DMS53 treated with DMSO at 0.1 percent for 48 hours (cell line): ENCODE data around the gene DLX4.

Experiments used
- DNase-seq: peaks from one replicate; lab custom pipeline; 2025; ENCODE audit not compliant: unreplicated experiment; lab: John Stamatoyannopoulos, UW

DLX4 gene

GRCh38 chr17:49969134-49969759 lies at the start of gene DLX4:
DLX4 (plus strand) TSS chr17:49969190; CDS start chr17:49969469, 279 bp downstream.
- DNase-seq, result no peak

GRCh38 chr17:49920030-49920769 lies 48.8 kb upstream of the DLX4 start:
- no peak for DNase-seq

- no peak for DNase-seq
Measured at GRCh38 chr17:49922095-49922494, 46.9 kb upstream of the DLX4 start.

GRCh38 chr17:49924116-49924515 lies 44.9 kb upstream of the DLX4 start:
- no peak for DNase-seq

- no peak for DNase-seq
Measured at GRCh38 chr17:49924589-49924988, 44.4 kb upstream of the DLX4 start.

- DNase-seq, result no peak
Measured at GRCh38 chr17:49925921-49926320, 43.1 kb upstream of the DLX4 start.

GRCh38 chr17:49926886-49927285 lies 42.1 kb upstream of the DLX4 start:
- DNase-seq, result no peak

- no peak for DNase-seq
Measured at GRCh38 chr17:49928126-49928800, 40.7 kb upstream of the DLX4 start.

GRCh38 chr17:49928837-49929475 lies 40.0 kb upstream of the DLX4 start:
- DNase-seq, result no peak

- no peak for DNase-seq
Measured at GRCh38 chr17:49930880-49931279, 38.1 kb upstream of the DLX4 start.

GRCh38 chr17:49931416-49932137 lies 37.4 kb upstream of the DLX4 start:
- DNase-seq, result no peak

- no peak for DNase-seq
Measured at GRCh38 chr17:49932138-49932723, 36.8 kb upstream of the DLX4 start.

GRCh38 chr17:49932901-49933300 lies 36.1 kb upstream of the DLX4 start:
- no peak for DNase-seq

- no peak for DNase-seq
Measured at GRCh38 chr17:49935526-49936210, 33.3 kb upstream of the DLX4 start.

- DNase-seq, result no peak
Measured at GRCh38 chr17:49936386-49936785, 32.6 kb upstream of the DLX4 start.

GRCh38 chr17:49939318-49939717 lies 29.7 kb upstream of the DLX4 start:
- no peak for DNase-seq

GRCh38 chr17:49941427-49941826 lies 27.6 kb upstream of the DLX4 start:
- DNase-seq, result no peak

GRCh38 chr17:49942947-49943346 lies 26.0 kb upstream of the DLX4 start:
- no peak for DNase-seq

- no peak for DNase-seq
Measured at GRCh38 chr17:49944273-49944870, 24.6 kb upstream of the DLX4 start.

- no peak for DNase-seq
Measured at GRCh38 chr17:49946208-49946607, 22.8 kb upstream of the DLX4 start.
